SKM-1 treated with dmso at 0.1 percent for 144 hours (cell line): ENCODE data around the gene ATP10B.

Experiments
- DNase-seq: peaks from one replicate; lab custom pipeline; 2025; ENCODE audit not compliant: unreplicated experiment; lab: John Stamatoyannopoulos, UW

The ATP10B gene

GRCh38 chr5:160567031-160567705 lies 284.8 kb downstream of the ATP10B start:
- no peak for DNase-seq

- no peak for DNase-seq
These were observed 286.6 kb downstream of the ATP10B start for GRCh38 chr5:160565376-160565775.

GRCh38 chr5:160556846-160557245 lies 295.2 kb downstream of the ATP10B start:
- no peak for DNase-seq

- no peak for DNase-seq
These were observed 295.9 kb downstream of the ATP10B start for GRCh38 chr5:160555971-160556631.

DNA sequence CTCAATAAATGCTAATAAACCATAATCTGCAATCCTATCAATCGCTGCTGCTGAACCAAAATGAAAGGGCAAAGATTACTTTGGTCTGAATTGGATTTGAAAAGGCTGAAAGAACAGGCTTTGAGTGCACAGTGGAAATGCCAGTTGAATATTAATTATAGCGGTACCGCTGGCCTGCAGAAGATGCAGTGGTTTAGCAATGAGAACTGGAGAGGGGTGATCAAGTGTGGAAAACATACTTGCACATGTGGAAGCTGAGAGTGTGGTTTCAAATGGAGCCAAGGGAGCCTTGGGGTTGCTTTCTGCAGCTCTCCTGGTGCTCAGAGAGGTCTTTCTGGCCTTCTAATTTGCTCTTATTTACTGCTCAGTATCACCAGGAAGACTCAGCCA lies 296.4 kb downstream of the ATP10B start:
- DNase-seq: no peak

DNA sequence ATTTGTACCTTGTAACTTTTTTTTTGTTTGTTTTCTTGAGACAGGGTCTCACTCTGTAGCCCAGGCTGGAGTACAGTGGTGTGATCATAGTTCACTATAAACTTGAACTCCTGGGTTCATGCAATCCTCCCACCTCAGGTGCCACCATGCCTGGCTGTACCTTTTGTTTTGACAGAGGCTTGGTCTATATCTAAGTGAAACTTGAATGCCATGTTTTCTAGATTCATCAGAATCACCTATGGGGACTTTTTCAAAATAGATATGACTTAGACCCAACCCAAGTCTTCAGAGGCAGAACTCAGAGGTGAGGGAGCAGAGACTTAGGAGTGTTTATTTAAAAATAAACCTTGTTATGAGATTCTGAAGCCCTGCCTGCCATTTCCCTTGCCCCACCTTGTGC lies 301.9 kb downstream of the ATP10B start:
- DNase-seq: no peak

DNA sequence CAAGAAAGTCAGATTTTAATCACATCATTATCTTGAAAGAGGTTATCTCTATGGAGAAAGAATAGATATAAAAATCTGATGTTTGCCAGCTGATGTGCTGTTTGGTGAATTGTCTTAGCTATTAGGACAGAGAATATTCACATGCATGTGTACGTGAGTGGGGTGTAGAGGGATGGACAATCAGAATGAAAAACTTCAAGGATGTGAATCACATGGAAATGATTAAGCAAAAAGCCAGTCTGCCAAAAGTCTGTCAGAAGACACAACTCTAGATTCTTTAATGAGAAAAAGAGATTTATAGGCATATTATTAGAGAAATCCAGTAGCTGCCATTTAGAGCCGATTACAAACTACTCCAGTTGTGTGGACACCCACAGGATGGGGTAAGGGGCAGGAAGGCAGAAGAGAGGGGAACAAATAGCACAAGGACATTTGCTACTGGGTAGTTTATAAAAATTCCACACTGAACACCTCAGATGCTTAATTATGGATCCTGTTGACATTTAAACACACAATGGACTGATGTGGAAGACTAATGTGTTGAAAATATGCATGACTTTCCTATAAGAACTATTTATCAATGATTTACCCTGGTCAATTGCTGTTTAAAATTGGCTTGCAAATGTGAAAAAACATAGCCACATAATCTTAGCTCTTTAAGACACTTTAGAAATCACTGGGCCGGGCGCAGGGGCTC lies 302.9 kb downstream of the ATP10B start:
- no peak for DNase-seq

- no peak for DNase-seq
These were observed 304.1 kb downstream of the ATP10B start for GRCh38 chr5:160547872-160548271.

DNA sequence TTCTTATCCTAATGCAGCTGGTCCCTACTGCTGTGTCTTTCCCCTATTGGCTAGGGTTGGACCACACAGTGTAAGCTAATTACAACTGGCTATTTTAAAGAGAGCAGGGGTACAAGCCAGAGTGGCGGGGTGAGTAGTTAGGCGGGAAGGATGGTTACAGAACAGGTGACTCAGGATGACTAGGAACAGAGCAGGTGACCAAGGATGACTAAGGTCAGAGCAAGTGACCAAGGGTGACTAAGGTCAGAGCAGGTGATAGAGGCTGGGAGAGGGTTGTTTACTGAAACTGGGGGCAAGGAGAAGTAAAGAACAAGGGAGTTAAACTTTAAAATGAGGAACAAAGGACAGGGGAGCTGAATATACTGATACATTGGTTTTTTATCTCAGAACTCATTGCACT lies 304.9 kb downstream of the ATP10B start:
- no peak for DNase-seq

- DNase-seq: no peak
These were observed 306.2 kb downstream of the ATP10B start for GRCh38 chr5:160545832-160546231.

DNA sequence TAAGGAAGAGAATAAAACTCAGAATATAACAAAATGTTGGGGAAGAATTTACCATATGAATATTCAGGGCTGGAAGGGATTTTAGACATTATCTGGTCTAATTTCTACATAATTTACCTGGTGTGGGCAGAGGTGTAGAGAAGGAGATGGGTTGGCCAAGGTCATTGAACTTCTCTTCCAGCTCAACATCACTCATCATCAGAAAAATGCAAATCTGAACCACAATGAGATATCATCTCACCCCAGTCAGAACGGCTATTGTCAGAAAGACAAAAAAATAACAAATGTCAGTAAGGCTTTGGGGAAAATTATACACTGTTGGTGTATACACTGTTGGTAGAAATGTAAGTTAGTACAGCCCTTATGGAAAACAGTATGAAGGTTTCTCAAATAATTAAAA lies 308.6 kb downstream of the ATP10B start:
- DNase-seq: no peak

- DNase-seq: no peak
These were observed 309.2 kb downstream of the ATP10B start for GRCh38 chr5:160542840-160543239.

GRCh38 chr5:160542281-160542680 lies 309.7 kb downstream of the ATP10B start:
- no peak for DNase-seq

- no peak for DNase-seq
These were observed 312.6 kb downstream of the ATP10B start for GRCh38 chr5:160539431-160539830.

DNA sequence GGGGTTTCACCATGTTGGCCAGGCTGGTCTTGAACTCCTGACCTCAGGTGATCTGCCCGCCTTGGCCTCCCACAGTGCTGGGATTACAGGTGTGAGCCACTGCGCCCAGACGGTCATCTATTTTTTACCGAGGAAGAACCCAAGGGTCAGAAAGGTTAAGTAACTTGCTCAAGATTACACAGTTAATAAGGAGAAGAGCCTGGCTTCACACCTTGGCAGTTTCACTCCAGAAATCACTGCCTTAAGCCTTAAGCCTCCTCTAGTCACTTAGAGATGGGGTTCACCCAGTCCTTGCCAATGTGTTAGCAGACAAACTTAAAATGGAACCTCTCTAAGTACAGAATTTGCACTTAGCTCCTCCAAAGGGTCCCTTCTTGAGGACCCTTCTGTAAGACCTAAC lies 314.1 kb downstream of the ATP10B start:
- no peak for DNase-seq

DNA sequence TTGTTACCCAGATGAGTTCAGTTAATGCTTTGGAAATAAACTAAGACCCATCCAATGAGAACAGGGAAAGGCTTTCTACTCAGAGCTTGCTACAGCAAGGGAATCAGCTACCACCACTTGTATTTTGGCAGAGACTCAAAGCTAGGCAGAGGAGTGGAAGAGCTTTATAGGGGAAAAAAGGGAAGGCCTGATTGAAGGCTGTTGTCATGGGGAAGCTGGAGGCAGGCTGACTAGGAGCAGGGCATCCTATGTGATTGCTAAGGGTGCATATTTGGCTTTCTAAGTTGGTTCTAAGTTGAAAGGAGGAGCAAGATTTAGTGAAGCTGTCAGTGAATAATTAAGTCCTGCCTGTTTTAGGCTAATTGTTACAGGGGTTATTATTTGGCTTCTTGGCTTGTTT lies 314.9 kb downstream of the ATP10B start:
- no peak for DNase-seq

DNA sequence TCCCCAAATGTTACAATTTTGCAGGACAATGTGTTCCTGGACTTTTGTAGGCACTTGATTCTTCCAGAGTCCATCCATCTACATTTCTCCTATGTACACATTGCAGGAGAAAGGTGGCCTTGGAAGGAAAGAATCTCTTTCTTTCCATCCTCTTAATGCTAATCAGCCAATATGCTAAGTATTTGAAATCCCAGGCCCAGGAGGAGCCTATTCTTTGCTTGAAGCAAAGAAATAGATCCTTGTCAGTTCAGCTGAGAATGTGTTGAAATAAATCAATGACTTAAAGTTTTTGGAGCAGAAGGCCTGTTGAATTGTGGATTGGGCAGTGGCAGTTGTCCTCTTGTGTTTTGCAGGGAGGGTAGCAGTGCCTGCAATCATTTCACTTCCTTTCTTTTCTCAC lies 317.1 kb downstream of the ATP10B start:
- no peak for DNase-seq

DNA sequence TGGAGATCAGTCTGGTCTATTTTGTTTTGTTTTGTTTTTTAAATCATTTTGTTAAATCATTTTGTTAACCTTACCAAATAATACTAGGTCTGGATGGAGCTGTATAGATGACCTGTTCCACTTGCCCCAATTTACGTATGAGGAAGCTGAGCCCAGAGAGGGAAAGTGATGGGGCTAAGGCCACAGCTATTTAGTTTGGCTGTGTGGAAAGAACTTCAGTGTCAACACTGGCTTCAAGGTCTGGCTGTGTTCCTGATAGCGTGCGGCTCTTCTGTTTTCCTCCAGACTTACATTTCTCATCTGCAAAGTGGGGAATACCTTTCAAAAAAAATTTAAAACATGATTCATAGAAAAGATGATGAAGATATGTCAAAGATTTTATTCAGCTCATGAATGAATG lies 317.9 kb downstream of the ATP10B start:
- no peak for DNase-seq

DNA sequence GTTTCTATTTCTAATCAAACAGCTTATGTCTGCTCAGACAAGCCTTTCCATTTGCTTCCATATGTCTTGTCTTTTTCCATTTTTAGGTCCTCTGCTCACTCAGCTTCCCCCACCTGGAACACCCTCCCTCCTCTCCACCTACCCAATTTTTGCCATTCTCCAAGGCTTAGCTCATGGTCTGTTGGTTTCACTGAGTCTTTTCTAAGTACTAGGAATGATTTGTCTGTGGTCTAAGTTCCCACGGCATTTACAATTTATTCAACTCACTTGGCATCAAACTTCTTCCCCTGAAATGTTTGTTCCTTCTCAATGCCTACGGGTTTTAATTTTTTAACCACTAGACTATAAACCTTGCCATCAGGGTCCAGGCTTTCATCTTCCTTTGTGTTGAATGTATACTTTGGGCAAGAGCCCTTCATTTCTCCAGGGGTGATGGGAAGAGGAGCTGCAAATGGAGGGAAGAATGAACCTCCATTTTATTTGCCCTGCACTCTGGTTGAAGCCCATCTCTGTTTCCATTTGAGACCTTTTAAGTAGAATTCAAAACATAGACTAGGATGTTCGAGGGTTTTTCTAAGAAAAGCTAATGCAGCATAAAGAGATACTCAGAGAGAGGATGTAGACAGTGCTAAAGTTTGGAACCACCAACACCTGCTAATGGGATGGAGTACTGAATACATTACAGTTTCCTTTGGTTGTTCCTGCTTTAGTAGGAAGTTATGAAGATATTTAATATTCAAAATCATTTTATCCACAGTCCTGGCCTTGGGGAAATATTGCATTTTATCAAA lies 326.3 kb downstream of the ATP10B start:
- DNase-seq: no peak

DNA sequence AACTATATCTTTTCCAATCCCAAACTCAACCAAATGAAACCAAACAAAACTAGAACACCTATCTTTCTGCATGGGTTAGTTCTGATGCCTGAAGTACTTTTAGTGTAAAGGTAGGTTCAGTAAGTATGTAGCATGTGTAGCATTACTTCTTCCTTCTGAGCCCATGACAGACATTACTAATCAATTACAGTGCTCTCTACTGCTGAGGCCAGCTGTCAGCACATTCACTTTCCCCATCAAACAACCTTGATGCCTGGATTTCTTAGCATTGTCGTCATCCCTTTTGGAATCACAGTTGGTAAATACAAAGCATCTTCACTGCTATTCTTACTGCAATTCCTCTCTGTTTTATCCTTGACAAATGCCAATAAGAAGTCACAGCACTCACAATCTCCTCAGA lies 327.2 kb downstream of the ATP10B start:
- DNase-seq: no peak

GRCh38 chr5:160523502-160524163 lies 328.4 kb downstream of the ATP10B start:
- DNase-seq: no peak
